ENCODE measurements around the gene SYT9.

SYT9 gene

GRCh38 chr11:7512525-7513233, 261.0 kb downstream of the SYT9 start:
- no peak for TF ChIP-seq ZNF70 (CRISPR knock-in tag; IDR thresholded peaks at IDR 0.05)
- TF ChIP-seq OSR1 (CRISPR knock-in tag; IDR thresholded peaks at IDR 0.05): no peak
- TF ChIP-seq RARB (CRISPR knock-in tag; IDR thresholded peaks at IDR 0.05): no peak
- TF ChIP-seq PPARA (CRISPR knock-in tag; IDR thresholded peaks at IDR 0.05; ENCODE audit: borderline replicate concordance): no peak
- no peak for TF ChIP-seq TSHZ2 (CRISPR knock-in tag; IDR thresholded peaks at IDR 0.05)
- TF ChIP-seq CSDC2 (CRISPR knock-in tag; IDR thresholded peaks at IDR 0.05): no peak
- no peak for TF ChIP-seq ZNF8 (CRISPR knock-in tag; IDR thresholded peaks at IDR 0.05)
- no peak for TF ChIP-seq ISL1 (CRISPR knock-in tag; IDR thresholded peaks at IDR 0.05)
- no peak for TF ChIP-seq GLIS3 (CRISPR knock-in tag; IDR thresholded peaks at IDR 0.05)
- TF ChIP-seq, protein P1, sequence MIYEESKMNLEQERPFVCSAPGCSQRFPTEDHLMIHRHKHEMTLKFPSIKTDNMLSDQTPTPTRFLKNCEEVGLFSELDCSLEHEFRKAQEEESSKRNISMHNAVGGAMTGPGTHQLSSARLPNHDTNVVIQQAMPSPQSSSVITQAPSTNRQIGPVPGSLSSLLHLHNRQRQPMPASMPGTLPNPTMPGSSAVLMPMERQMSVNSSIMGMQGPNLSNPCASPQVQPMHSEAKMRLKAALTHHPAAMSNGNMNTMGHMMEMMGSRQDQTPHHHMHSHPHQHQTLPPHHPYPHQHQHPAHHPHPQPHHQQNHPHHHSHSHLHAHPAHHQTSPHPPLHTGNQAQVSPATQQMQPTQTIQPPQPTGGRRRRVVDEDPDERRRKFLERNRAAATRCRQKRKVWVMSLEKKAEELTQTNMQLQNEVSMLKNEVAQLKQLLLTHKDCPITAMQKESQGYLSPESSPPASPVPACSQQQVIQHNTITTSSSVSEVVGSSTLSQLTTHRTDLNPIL (CRISPR knock-in tag; IDR thresholded peaks at IDR 0.05; ENCODE audit: low read depth): no peak
- TF ChIP-seq PATZ1 (CRISPR knock-in tag; IDR thresholded peaks at IDR 0.05; ENCODE audit: borderline replicate concordance): no peak
- no peak for TF ChIP-seq ZNF565 (CRISPR knock-in tag; conservative IDR thresholded peaks at IDR 0.05; ENCODE audit: low read depth)
- TF ChIP-seq CSRNP3 (CRISPR knock-in tag; IDR thresholded peaks at IDR 0.05): no peak
- peak; percentile 37 for ATAC-seq

DNA sequence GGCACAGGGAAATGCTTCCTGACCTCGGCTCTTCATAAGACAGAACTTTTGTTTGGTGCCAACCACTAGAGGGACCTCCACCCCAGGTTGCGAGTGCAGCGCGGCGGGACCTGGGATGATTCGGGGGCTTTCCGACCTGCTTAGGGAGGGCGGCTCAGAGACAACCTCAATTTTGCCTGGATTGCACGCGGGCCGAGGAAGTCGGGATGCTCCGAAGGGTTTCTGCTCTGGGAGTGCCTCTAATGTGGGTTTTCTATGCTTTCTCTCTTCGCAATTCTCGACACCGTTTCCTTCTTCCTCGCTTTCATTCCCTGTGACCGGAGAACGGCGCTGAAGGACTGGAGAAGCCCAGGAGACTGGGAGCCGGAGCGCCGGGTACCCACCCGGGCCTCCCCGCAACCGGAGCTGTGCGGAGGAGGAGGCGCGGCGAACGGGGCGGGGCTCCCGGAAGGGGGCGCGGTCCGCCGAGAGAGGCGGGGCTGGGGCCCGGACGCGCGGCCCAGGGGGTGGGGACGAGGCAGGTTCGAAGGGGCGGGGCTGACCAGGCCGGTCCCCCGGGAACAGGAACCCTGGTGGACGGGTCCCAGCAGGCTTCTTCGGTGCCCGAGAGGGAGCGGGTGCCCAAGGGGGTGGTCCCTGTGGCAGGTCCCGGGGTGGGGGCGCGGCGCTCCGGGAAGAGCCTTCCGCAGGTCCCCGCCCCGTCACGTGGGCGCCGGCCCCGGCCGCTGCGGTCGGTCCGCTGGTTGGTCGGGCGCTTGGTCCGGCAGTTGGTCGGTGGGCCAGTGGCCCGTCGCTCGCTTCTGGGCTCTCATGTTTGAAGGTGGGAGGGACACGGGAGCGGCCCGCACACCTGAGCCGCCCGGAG, 261.8 kb downstream of the SYT9 start, which contains the start of gene PPFIBP2:
TSS of gene PPFIBP2 (plus strand) at position 766 of the 865 bp plus-strand sequence. CDS start 35,477 bp downstream, outside the sequence.
- peak; percentile 96 for ATAC-seq
- TF ChIP-seq OSR1 (CRISPR knock-in tag; IDR thresholded peaks at IDR 0.05): no peak
- no peak for TF ChIP-seq PATZ1 (CRISPR knock-in tag; IDR thresholded peaks at IDR 0.05; ENCODE audit: borderline replicate concordance)
- no peak for TF ChIP-seq ARNTL (CRISPR knock-in tag; IDR thresholded peaks at IDR 0.05; ENCODE audit: borderline replicate concordance, low read depth)
- TF ChIP-seq TCF4 (CRISPR knock-in tag; IDR thresholded peaks at IDR 0.05; ENCODE audit: borderline replicate concordance): no peak
- no peak for TF ChIP-seq ZNF565 (CRISPR knock-in tag; conservative IDR thresholded peaks at IDR 0.05; ENCODE audit: low read depth)

- ATAC-seq: no peak; the same call in 1 of the 3 replicates
- TF ChIP-seq, protein P1 (CRISPR knock-in tag; IDR thresholded peaks at IDR 0.05; ENCODE audit: low read depth): no peak
- no peak for TF ChIP-seq OSR1 (CRISPR knock-in tag; IDR thresholded peaks at IDR 0.05)
- no peak for TF ChIP-seq TOX (CRISPR knock-in tag; IDR thresholded peaks at IDR 0.05; ENCODE audit: borderline replicate concordance)
- no peak for TF ChIP-seq TSHZ2 (CRISPR knock-in tag; IDR thresholded peaks at IDR 0.05)
- no peak for TF ChIP-seq ISL1 (CRISPR knock-in tag; IDR thresholded peaks at IDR 0.05)
- no peak for TF ChIP-seq ZNF70 (CRISPR knock-in tag; IDR thresholded peaks at IDR 0.05)
- no peak for TF ChIP-seq CSRNP3 (CRISPR knock-in tag; IDR thresholded peaks at IDR 0.05)
- TF ChIP-seq ZC3H10 (CRISPR knock-in tag; IDR thresholded peaks at IDR 0.05): no peak
- TF ChIP-seq ZNF565 (CRISPR knock-in tag; conservative IDR thresholded peaks at IDR 0.05; ENCODE audit: low read depth): no peak
- TF ChIP-seq BACH2 (CRISPR knock-in tag; IDR thresholded peaks at IDR 0.05; ENCODE audit: borderline replicate concordance): no peak
Observed at GRCh38 chr11:7514099-7514591, 262.4 kb downstream of the SYT9 start.
